ENCODE data around the gene SLC37A2.

GRCh38 chr11:125072961-125073590, 10.0 kb downstream of the SLC37A2 start:
- TF ChIP-seq JUND (IDR thresholded peaks at IDR 0.05) (no peak), CTCF (IDR thresholded peaks at IDR 0.05 in 2 of 3, conservative IDR thresholded peaks at IDR 0.05 in 1 of 3; ENCODE audit: borderline replicate concordance in 1 of 3, insufficient read depth in 1 of 3, low read depth in 2 of 3, low read length in 2 of 3) (no peak), CEBPB (IDR thresholded peaks at IDR 0.05; ENCODE audit: low read depth) (no peak), SP1 (IDR thresholded peaks at IDR 0.05; ENCODE audit: low read depth) (no peak)
- TF ChIP-seq, protein P1, sequence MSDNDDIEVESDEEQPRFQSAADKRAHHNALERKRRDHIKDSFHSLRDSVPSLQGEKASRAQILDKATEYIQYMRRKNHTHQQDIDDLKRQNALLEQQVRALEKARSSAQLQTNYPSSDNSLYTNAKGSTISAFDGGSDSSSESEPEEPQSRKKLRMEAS (IDR thresholded peaks at IDR 0.05), result no peak

Data from HCT116 (cell line).